Gastrocnemius medialis (tissue), 4 donors: Measurements from ENCODE around the gene FRZB. TPM values are rescaled to one million over a fixed set of nuclear protein-coding genes. Genes with fewer than 3 reads are reported as not detected.

ENCODE experiments used
- ATAC-seq, 2 donors: fragments of 150-250 bp; one replicate each; pipeline ENCODE4 v1.9.1; 2016
- DNase-seq, 2 donors: peaks; one replicate each; pipeline ENCODE4 v3.0.0-alpha.2; 2019
- H3K27ac ChIP-seq, 4 donors: fragments of 200-600 bp; sonication (generic); 1 replicate in 1 of 4; 2 replicates in 3 of 4; pipeline ENCODE4 v1.5.1; 2016 to 2018; ENCODE audit warnings: mild to moderate bottlenecking in 2 of 4, moderate library complexity in 1 of 4
- H3K27me3 ChIP-seq, 3 donors: fragments of 200-600 bp; sonication (generic) in 2 of 3; 1 replicate in 1 of 3; 2 replicates in 2 of 3; pipeline versions ENCODE4 v1.5.1 to v1.6.0; 2016 to 2019; ENCODE audit warnings: mild to moderate bottlenecking in 1 of 3, moderate library complexity in 1 of 3
- H3K36me3 ChIP-seq, 2 donors: fragments of 200-600 bp; sonication (generic) in 1 of 2; one replicate each; pipeline ENCODE4 v1.5.1; 2017 to 2018
- H3K4me1 ChIP-seq, 2 donors: fragments of 200-600 bp; sonication (generic) in 1 of 2; one replicate each; pipeline ENCODE4 v1.5.1; 2016 to 2017; ENCODE audit warnings: mild to moderate bottlenecking in 2 of 2
- H3K4me3 ChIP-seq, 4 donors: fragments of 200-600 bp; sonication (generic) in 3 of 4; 1 replicate in 1 of 4; 2 replicates in 3 of 4; pipeline ENCODE4 v1.5.1; 2016 to 2019; ENCODE audit warnings: mild to moderate bottlenecking in 2 of 4
- H3K9me3 ChIP-seq, 3 donors: fragments of 200-600 bp; sonication (generic) in 2 of 3; 1 replicate in 1 of 3; 2 replicates in 2 of 3; pipeline ENCODE4 v1.5.1; 2016 to 2019
- CTCF ChIP-seq, 5 experiments: fragments of 450-650 bp in 3 of 5; fragments of 200-600 bp in 2 of 5; sonication (generic) in 2 of 5; IDR thresholded peaks in 4 of 5; conservative IDR thresholded peaks in 1 of 5; 1 replicate in 4 of 5; 2 replicates in 1 of 5; pipeline ENCODE4 v1.5.1; 2016 to 2019; ENCODE audit warnings: antibody characterized with exemption in 5 of 5, mild to moderate bottlenecking in 3 of 5, moderate library complexity in 3 of 5
- POLR2A ChIP-seq, 2 donors: fragments of 450-650 bp; IDR thresholded peaks; one replicate each; pipeline ENCODE4 v1.6.1; 2017; ENCODE audit warnings: antibody characterized with exemption in 2 of 2, mild to moderate bottlenecking in 2 of 2, moderate library complexity in 2 of 2
- in situ Hi-C, 4 donors: fragments of 200-750 bp; cut with MboI; loops; one replicate each; pipeline versions ENCODE4 v1.15.0 to v1.8.0; 2017; ENCODE audit warnings: low sequenced_read_pairs in 4 of 4
- intact Hi-C: fragments of 100-400 bp; cut with DNase I; formaldehyde crosslinking; loops from one replicate; pipeline ENCODE4 v1.15.1; 2023; ENCODE audit warnings: low total_unique reads
- total RNA-seq, 4 donors: library from RNA; depleted of rRNA; stranded (reverse); fragments of >200 nt; gene quantifications; one replicate each; pipeline versions ENCODE4 v1.1.0 to v1.2.3, GENCODE V29; 2016

FRZB gene
- total RNA-seq, 4 donors from 2014 or later, result 1.3 to 31.3 (median 4.3) TPM

GRCh38 chr2:182868054-182868796 lies 1.8 kb upstream of the FRZB start:
- Histone ChIP-seq H3K27ac (no peak overlapping the region), H3K27me3 (peaks cover 0 to 2% (median 0%) of the 10 kb centered on the region in 3 donors), H3K36me3 (no peaks in the 10 kb centered on the region), H3K4me1 (peaks cover 7 to 20% of the 10 kb centered on the region in 2 donors), H3K4me3 (no peak overlapping the region), H3K9me3 (no peaks in the 10 kb centered on the region)
- in situ Hi-C loops (no loop called here), intact Hi-C loops (loop anchor here (10.0 kb wide), 1 partner anchor 167 kb away; the partner anchor contains the start of gene NCKAP1)
- ATAC-seq (no peak), DNase-seq (no peak)
- no peak for TF ChIP-seq POLR2A (IDR thresholded peaks at IDR 0.05)
- TF ChIP-seq CTCF (IDR thresholded peaks at IDR 0.05 in 4 of 5, conservative IDR thresholded peaks at IDR 0.05 in 1 of 5), result no peak

- Histone ChIP-seq H3K4me1 (peaks cover 7 to 20% of the 10 kb centered on the region in 2 donors), H3K27ac (peak overlapping the region; percentile 49 to 75 (median 69)), H3K9me3 (no peaks in the 10 kb centered on the region), H3K27me3 (peaks cover 0 to 2% (median 0%) of the 10 kb centered on the region in 3 donors), H3K36me3 (no peaks in the 10 kb centered on the region), H3K4me3 (peak overlapping the region; percentile 52 to 74 (median 61))
- TF ChIP-seq CTCF (IDR thresholded peaks at IDR 0.05 in 4 of 5, conservative IDR thresholded peaks at IDR 0.05 in 1 of 5), result no peak
- TF ChIP-seq POLR2A (IDR thresholded peaks at IDR 0.05), result no peak
- DNase-seq (no peak), ATAC-seq (no peak)
- in situ Hi-C loops, result no loop called here
- intact Hi-C loops, result loop anchor here (10.0 kb wide), 1 partner anchor 167 kb away; the partner anchor contains the start of gene NCKAP1
Measured at GRCh38 chr2:182867426-182868053, 1.1 kb upstream of the FRZB start.

GRCh38 chr2:182866095-182866460 lies 359 bp downstream of the FRZB start:
- Histone ChIP-seq H3K4me3 (peak overlapping the region; percentile 52 to 74 (median 61)), H3K27ac (peak overlapping the region in 3 of 4 donors; percentile 67 to 75 (median 71)), H3K36me3 (no peaks in the 10 kb centered on the region), H3K9me3 (no peaks in the 10 kb centered on the region), H3K27me3 (peaks cover 0 to 2% (median 0%) of the 10 kb centered on the region in 3 donors), H3K4me1 (peaks cover 12 to 20% of the 10 kb centered on the region in 2 donors)
- DNase-seq (peak in 1 of 2 donors; percentile 28), ATAC-seq (peak; percentile 12 to 13)
- intact Hi-C loops (loop anchor here (10.0 kb wide), 1 partner anchor 169 kb away; the partner anchor contains the start of gene NCKAP1), in situ Hi-C loops (no loop called here)
- TF ChIP-seq CTCF (IDR thresholded peaks at IDR 0.05 in 4 of 5, conservative IDR thresholded peaks at IDR 0.05 in 1 of 5), result no peak

GRCh38 chr2:182864949-182865570 lies 1.4 kb downstream of the FRZB start:
- intact Hi-C loops, result loop anchor here (5.0 to 10.0 kb wide), 2 partner anchors 42 to 170 kb away; partner anchors contain the start of gene NCKAP1
- ATAC-seq (no peak), DNase-seq (no peak)
- Histone ChIP-seq H3K4me3 (no peak overlapping the region), H3K27ac (peak overlapping the region in 1 of 4 donors; percentile 75), H3K27me3 (peaks cover 0 to 2% (median 0%) of the 10 kb centered on the region in 3 donors), H3K4me1 (peaks cover 12 to 20% of the 10 kb centered on the region in 2 donors), H3K9me3 (no peaks in the 10 kb centered on the region), H3K36me3 (no peaks in the 10 kb centered on the region)
- TF ChIP-seq POLR2A (IDR thresholded peaks at IDR 0.05), result no peak
- no peak for TF ChIP-seq CTCF (IDR thresholded peaks at IDR 0.05 in 4 of 5, conservative IDR thresholded peaks at IDR 0.05 in 1 of 5)
- in situ Hi-C loops, result no loop called here
